NCI-H1436 (cell line): ENCODE results near the gene TUBGCP6.
"Not testable (repeated sequence)": the region's sequence is repeated elsewhere in the genome, so short reads cannot be mapped to it uniquely, and the experiment has no call there.

ENCODE experiments used
- DNase-seq: peaks from one replicate; lab custom pipeline; 2025; lab: John Stamatoyannopoulos, UW

Gene TUBGCP6

GRCh38 chr22:50168490-50169180 lies 76.2 kb downstream of the TUBGCP6 start:
- not testable (repeated sequence) for DNase-seq

GRCh38 chr22:50167689-50168489 lies 76.9 kb downstream of the TUBGCP6 start:
- no peak for DNase-seq
